Left lobe of liver (tissue), 2 donors: Measurements from ENCODE around the gene WDR38. TPM values are rescaled to one million over a fixed set of nuclear protein-coding genes. Genes with fewer than 3 reads are reported as not detected.

Experiments
- ATAC-seq: fragments of 200-7000 bp; cut with Tn5 transposase; one replicate; pipeline ENCODE4 v1.9.1; 2020; ENCODE audit warnings: mild to moderate bottlenecking, moderate library complexity
- DNase-seq: peaks from one replicate; pipeline ENCODE4 v3.0.0-alpha.2; 2020; ENCODE audit warnings: low spot score
- total RNA-seq: library from RNA; stranded (reverse); gene quantifications from one replicate; pipeline ENCODE4 v1.2.1, GENCODE V29; 2021
- donor health status: DM: no; HTN: no; CAD: no; lungs with moderate emphysema.
- donor health status: DM: no; HTN: yes; CAD: no.

The WDR38 gene
- total RNA-seq, 1 donor from 2014 or later, result not detected

DNA sequence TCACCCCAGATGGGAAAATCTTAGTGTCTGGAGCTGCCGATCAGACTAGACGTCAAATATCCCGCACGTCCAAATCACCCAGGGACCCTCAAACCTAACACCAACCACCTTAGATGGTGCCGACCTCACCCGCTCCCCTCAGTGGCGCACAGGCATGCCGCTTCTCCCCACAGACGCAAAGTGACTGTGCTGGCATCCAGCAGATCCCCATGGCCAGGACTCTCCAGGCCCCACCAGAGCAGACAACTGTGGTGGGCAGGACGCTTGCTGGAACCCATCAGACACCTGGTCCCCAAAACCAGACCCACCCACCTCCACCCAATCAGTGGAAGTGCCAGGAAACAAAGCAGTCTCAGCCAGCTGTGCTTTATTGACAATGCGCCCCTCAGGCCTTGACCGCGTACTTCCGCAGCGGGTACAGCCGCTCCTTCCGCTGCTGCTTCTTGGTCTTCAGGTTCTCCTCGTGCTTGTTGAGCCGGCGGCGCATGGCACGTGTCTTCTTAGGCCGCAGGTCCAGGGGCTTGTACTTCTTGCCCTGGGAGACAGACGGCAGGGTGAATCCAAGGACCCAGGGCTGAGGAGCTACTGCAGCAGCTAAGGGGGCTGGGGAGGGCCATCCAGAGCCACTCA lies 4.4 kb downstream of the WDR38 start:
- ATAC-seq, result no peak
- no peak for DNase-seq

DNA sequence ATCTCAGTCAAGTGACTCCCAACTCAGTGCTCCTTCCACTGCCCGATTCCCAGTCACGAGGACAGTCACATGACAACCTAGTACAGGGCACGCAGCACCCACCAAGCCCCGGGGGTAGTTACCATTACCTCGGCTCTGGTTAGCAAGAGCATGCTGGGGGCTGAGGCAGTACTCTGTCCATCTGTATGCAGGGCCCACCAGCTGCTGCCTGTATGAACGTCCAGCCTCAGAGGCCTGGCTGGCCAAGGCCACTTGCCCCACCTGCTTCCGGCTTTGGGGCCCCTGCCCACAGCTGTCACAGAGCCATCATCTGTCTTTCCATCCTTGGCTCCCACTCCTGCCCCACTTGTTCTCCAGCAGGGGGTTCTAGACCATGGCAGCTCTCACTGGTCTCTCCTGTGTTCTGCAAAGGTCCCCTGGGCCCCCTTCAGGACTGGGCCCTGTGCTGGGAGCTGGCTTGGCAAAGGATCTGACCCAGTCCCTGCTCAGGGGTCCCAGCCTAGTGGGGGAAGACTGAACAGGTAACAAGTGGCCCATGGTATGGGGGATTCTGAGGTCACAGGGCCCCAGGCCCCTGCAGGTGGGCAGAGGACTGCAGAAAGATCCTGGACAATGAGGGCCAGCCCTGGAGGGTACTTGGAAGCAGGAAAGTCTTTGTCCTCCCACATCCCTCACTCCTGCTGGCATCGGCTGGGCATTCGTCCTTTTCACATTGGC lies 5.2 kb downstream of the WDR38 start:
- DNase-seq, result no peak
- ATAC-seq, result no peak

DNA sequence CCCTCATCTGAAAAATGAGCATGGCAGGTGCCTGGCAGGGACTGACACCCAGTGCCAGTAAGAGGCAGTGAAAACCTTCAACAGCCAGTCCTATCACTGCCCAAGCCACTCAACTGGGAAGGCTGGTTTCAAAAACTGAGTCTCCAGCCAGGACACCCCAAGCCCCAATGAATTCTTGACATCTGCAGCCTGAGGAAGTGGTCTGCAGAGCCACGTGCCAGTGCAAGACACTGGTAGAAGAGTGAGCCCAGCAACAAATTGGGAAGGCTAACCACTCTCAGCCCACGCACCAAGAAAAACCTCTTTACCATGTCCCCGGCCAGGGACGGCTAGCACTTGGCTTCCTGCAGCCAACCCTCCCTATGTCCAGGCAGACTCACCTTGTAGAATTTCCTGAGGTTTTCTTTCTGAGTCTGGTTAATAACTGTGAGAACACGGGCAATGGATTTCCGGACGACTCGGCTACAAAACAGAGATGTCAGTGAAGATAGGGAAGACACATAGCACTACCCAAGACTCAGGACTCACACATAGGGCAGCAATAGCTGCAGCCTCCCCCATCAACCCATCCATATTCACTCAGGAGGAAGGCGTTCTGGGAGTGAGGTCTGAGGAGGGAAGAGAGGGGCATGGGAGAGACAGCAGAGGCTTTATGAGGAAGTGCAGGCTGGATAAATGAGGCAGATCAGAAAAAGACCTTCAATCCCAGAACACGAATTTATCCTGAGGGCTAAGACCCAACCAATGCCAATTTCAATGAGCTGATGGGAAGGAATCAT lies 6.7 kb downstream of the WDR38 start:
- ATAC-seq, result no peak
- no peak for DNase-seq

DNA sequence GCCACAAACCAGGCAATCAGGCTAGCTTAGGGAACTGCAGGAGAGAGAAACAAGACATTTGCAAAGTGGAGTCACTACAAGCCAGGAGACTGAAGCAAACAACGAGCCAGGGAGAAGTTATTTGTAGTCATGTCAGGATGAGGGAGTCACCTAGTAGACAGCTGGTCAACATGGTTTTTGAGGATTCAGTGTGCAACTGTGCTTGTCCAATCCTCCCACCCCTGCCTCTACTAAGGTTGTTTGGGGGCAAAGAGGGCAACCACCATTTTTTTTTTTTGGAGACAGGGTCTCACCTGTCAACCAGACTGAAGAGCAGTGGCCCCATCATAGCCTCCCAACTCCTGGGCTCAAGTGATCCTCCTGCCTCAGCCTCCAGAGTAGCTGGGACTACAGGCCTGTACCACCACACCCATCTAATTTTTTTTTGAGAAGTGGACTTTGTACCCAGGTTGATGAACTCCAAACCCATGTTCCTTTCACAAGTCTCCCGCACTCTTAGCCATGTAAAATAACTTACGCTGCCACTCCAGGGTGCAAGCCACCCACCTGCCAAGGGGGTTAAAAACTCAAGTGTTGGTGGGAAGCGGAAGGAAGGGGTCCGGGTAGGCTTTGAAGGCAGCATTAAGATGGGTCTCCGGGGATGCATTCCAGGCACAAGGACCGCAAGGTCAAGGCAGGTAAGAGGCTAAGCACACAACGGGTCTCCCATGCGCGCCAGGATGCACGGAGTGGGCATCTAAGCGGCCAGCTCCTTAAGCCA lies 7.5 kb downstream of the WDR38 start:
- ATAC-seq (no peak), DNase-seq (no peak)

DNA sequence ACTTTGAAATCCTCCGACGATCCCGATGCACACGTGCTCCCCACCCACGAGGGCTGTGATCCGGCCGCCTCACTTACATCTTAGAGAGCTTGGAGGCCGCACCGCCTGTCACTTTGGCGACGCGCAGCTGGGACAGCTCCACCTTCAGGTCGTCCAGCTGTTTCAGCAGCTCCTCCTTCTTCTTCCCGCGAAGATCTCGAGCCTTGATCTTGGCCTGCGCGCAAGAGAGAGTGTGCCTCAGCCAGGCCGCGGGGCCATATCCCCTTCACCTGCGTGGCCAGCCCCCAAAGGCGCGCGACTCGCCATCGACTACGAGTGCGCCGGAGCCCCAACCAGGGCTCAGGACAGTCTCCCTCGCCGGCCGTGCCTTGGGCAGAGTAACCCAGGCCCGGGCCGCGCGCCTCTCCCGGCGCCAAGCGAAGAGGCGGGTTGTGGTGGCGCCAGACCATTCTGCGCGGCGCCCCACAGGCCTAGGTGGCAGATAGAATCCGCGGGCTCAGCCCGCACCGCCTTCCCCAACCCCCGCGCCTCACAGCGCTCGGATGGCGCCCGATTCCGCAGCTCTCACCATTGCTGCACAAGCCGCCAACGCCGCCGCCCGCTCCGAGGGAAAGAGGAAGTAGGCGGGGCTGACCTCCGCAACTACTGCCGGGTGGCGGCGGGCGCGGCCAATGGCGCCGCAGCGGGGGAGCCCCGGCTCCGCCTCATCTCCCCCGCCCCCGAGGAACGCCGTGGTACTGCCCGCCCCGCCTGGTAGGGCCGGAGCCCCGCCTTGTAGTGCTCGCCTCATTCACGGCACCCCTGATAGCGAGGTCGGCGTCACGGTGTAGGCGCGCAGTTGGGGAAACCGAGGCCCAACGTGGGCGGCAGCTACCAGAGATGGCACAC lies 8.3 kb downstream of the WDR38 start, which contains the start of the genes ARPC5L and RPL35:
Gene ARPC5L (plus strand): TSS at position 789 of the 888 bp plus-strand sequence. CDS start 7,161 bp downstream, outside the sequence.
Gene RPL35 (minus strand): TSS at position 616 of the 888 bp plus-strand sequence. CDS start 45 bp downstream, at position 571.
- peak; percentile 95 for DNase-seq
- ATAC-seq, result peak; percentile 97

DNA sequence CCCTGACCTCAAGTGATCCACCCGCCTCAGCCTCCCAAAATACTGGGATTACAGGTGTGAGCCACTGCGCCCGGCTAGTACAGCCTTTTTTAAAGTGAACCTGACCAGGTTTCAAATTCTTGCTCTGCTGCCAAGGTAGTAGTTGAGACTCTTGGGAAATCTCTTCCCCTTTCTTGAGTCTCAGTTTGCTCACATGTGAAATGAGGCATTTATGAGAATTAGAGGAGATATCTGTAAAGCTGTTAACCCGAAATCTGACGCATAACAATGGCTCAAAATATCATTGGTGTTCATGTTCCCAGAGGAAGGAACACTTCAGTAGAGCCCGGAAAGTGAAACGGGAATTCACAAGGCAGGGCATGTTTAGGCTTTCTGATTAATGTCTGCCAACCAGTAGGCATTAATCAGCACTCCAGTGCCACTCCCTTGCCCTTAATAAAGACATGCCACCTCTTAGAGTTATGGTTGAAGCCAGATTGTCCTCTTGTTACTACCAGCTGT lies 10.2 kb downstream of the WDR38 start:
- ATAC-seq (no peak), DNase-seq (no peak)

DNA sequence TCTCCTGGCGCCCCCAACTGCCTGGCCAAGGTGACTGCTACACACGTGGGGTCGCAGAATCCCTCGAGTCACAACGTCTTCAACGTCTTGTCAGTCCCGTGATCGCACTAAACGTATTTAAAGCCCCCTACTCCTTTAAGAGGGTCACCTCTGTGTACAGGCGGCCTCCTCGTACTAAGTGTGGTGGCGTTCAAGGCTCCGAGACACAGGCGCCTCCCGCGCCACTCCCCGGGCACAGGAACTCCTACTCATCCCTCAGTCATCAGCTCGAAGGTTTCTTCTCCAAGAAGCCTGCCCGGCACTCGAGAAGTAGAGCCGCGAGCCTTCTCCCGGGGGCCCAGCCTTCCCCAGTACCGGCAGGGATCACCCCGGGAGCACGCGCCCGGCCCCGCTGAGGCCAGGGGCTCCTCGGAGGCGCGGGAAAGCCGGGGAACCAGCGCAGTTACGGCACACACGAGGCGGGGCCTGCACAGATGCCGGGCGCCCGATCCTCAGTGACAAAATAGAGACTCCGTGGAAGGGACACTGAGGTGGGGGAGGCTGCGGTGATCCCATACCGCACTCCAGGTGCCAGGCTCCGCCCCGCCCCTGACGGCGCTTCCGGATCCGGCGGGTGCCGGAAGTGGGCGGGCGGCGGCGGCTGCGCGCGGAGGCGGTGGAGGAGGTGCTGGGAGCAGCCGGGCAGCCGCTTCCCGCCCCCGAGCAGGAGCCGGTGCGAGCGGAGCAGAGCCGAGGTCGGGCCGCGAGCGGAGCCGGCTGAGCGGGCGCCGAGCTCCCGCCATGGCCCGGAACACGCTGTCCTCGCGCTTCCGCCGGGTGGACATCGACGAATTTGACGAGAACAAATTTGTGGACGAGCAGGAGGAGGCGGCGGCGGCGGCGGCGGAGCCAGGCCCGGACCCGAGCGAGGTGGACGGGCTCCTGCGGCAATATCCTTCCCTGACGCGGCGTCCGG lies 15.5 kb downstream of the WDR38 start:
- peak; percentile 93 for DNase-seq
- peak; percentile 95 for ATAC-seq

DNA sequence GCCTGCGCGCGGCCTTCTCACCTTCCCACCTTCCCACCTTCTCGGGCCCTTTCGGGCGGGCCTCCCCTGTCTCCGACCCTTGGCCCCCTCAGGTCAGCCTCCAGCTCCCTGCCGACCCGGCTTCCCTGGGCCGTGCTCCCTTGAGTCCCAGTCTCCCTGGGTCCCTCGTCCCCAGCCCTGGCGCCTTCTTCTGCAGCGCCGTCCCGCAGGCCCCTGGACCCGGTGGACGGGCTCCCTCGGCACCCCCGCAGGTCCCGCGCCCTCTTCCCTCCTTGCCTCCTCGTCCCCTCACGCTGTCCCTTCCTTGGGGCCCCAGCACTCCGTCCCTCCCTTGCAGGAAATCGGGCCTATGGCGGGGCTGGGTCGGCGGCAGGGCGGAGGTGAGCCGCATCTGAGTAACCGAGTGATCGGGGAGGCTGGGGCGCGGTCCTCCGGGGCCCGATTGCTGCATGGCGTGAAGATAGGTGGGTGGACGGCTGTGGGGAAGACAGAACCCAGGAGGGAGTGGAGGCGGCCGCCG lies 16.3 kb downstream of the WDR38 start:
- ATAC-seq, result peak; percentile 36
- DNase-seq, result peak; percentile 58

DNA sequence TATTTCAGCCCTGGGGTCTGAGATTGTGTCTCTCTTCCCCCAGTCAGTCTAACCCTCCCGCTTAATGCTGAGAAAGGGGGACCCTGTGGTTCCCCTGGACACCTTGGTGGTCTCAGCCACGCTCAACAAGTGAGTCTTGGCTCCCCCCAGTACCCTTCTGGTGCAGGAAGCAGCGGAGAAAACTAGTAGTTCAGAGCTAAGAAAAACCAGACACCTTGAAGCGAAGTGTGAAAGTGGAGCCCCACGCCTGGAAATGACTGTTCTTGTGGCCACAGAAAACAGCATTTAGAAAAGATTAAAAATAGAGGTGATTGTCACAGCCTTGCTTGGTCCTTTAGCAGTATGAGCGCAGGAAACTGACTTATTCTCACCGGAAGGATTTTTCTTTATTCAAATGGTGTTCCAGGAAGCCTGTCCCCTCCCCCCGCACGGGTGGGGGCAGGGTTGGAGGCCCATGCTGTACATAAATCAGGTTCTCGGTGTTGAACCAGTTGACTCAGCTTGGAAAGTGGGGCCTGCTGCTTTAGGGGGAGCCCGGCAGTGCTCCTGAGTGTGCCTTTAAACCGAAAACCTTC lies 16.8 kb downstream of the WDR38 start:
- DNase-seq (no peak), ATAC-seq (peak; percentile 13)

DNA sequence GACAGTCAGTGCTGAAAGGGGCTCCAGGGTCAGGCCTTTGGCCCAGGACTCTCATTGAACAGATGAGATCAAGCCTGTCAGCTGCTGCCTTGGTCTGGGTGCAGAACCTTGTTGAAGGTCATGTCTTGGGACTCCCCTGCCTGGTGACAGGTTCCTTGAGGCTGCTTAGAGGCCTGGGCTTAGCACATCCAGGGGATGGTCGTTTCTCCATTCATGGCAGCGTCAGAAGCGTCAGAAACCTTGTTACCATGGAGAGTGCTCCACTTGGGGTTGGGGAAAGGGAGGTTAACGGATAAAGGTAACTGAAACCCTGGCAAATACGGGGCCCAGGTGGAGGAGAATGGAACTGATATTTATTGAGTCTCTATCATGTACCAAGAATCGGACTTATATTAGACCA lies 17.5 kb downstream of the WDR38 start:
- ATAC-seq (no peak), DNase-seq (no peak)

DNA sequence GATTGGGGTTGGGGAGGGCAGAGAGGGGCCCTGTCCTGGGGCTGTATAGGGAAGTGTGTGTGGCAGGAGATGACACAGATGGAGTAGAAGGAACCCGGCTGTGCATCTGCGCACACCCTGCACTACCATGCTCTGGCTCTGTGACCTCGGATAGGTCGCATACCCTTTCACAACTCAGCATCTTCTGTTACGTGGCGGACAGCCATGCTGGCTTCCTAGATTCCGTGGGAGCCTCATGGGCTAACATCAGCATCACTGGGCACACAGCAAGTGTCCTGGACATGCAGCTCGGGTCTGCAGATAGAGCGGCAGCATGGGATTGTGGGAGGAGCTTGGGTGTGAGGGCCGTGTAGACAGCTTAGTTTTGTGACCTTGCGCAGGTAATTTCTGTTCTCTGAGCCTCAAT lies 17.9 kb downstream of the WDR38 start:
- DNase-seq (no peak), ATAC-seq (no peak)

DNA sequence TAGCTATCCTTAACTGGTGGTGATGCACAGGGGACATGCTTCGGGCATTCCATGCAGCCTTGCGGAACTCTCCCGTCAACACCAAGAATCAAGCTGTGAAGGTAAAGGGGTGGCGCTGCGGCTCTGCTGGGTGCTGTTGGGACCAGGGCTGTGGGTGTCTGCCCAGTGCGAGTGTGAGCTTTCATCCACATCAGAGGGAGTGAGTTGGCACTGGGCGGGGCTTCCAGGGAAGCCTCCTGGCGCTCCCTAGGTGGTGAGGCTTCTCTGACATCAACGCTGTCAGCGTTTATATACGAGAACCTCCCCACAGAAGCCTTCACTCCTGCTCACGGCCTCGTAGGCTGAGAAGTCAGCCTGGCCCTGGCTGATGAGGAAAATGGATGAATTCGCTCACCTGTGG lies 20.4 kb downstream of the WDR38 start:
- DNase-seq (no peak), ATAC-seq (no peak)

DNA sequence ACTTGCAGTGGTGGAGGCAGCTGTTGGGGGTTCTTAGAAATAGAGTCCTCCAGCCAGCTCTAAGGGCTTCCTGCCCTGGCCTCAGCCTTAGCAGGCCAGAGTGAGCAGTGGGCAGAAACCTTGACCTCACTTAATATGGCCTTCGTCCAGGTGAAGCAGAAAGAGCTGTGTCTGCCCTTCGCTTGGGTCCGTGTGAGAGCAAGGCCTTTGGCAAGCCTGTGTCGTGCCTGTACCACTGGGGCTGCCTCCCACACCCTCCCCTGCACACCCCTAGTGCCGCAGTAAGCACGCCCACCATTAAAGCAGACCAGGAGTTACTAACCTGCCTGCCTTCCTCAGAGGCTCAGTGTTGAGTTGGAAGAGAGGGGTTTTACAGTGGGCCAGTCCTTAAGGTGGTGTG lies 22.2 kb downstream of the WDR38 start:
- ATAC-seq (peak; percentile 79), DNase-seq (no peak)

DNA sequence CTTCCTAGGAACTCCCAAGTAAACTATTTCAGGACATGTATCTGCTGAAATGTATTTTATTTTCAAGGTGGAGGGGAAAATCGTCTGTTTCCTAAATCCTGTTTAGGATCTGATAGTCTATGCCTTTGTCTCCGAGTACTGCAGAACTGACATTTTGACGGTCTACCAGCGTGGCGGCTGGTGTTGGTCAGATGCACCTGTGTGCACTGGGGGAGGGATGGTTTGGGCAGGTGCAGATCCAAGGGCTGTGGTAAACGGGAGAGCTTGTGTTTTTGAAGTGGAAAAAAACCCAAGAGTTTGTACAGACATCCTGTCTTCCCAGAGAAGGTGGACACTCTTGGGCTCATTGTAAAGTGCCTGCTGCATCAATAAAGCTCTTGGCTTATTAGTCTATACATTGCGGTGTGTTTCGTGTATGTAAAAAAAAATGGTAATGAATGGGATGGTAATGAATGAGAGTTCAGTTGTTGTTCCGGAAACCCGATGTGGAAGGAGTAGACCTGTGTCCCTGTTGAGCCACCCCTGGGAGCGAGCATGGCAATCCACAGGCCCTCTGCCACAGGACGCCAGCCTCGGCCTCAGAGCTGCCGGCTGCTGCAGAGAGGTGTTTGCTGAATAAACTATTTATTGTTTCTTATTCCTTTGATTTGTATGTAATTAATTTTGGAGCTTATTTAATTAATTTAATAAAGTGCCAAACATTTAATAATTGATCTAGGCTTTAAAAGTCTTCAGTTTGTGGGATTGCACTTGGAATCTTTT lies 23.9 kb downstream of the WDR38 start:
- ATAC-seq (no peak), DNase-seq (no peak)

DNA sequence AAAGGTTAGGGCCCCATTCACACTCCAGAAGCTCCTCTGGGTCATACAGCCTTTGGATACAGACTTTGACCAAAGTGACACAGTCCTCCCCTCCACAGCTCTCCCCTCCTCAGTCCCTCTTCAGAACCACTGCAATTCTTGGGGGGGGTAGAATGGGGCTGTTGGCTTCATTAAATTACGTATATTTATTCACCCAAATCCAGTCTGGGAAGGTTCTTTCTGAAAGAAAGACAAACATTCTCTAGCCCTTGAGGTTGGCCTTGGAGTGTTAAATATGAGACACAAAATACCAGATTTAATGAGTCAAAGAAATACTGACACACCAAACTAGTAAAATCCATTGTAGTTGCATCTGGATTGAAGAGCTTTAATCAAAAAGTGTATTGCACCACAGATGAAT lies 24.8 kb downstream of the WDR38 start:
- ATAC-seq (no peak), DNase-seq (no peak)

DNA sequence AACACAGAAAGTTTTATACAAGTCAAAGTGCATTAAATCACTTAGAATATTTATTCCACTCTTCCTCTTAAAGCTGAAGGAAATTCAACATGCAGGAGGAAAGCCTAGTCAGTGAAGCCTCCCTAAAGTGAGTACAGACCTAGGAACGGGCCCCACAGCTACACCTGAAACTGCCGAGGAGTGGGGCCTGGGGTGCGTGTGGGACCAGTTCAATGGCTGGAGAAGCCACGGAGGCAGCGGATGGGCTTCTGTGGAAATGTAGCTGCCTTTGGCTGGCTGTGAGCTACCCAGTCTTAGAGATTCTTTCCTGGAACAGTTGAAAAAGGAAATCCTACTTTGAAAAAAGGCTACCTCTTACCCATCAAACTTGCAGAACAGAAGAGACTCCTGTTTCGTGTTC lies 25.3 kb downstream of the WDR38 start:
- ATAC-seq (no peak), DNase-seq (no peak)

DNA sequence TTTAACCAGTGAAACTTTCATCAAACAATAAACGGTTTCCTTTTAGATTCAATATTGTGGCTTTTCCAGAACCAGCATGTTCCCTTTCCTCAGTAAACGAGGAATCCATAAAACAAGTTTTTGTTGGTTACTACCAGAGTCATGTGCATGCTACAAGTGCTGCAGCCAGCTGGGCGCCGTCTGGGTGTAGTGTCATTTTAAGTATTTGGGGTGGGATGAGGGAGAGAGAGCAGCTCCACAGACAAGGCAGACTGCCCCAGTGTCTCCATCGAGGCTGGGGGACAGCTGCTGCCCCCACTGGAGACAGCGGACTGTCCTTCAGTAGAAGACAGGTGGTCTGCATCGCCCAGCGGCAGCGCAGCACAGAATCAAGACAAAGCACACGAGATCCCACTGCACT lies 26.0 kb downstream of the WDR38 start:
- no peak for ATAC-seq
- no peak for DNase-seq
